ENCODE data around the gene SLC37A1.

DNA sequence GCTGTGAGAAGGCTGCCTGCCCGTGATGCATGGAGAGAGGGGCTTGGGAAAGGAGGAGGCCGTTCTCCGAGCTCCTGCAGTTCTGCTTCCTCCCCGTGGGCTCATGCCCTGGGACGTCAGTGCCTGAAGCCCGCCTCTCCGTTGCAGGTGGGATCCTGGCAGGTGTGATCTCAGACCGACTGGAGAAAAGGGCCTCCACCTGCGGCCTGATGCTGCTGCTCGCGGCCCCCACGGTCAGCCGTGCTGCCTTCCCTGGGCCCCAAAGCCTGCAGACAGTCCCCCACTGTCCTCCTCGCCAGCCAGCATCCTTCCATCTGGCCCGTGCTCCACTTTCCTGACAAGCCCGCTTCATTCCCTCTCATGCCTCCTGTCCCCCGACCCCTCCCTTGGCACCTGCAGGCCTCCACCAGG, 50.9 kb downstream of the SLC37A1 start:
- TF ChIP-seq YY1 (IDR thresholded peaks at IDR 0.05; ENCODE audit: extremely low read depth, insufficient replicate concordance, low read depth, low read length) (no peak), EZH2 (IDR thresholded peaks at IDR 0.05) (no peak), FOSL1 (IDR thresholded peaks at IDR 0.05; ENCODE audit: low read depth) (no peak)
- TF ChIP-seq, protein P1, sequence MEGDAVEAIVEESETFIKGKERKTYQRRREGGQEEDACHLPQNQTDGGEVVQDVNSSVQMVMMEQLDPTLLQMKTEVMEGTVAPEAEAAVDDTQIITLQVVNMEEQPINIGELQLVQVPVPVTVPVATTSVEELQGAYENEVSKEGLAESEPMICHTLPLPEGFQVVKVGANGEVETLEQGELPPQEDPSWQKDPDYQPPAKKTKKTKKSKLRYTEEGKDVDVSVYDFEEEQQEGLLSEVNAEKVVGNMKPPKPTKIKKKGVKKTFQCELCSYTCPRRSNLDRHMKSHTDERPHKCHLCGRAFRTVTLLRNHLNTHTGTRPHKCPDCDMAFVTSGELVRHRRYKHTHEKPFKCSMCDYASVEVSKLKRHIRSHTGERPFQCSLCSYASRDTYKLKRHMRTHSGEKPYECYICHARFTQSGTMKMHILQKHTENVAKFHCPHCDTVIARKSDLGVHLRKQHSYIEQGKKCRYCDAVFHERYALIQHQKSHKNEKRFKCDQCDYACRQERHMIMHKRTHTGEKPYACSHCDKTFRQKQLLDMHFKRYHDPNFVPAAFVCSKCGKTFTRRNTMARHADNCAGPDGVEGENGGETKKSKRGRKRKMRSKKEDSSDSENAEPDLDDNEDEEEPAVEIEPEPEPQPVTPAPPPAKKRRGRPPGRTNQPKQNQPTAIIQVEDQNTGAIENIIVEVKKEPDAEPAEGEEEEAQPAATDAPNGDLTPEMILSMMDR (IDR thresholded peaks at IDR 0.05 in 2 of 3, conservative IDR thresholded peaks at IDR 0.05 in 1 of 3; ENCODE audit: borderline replicate concordance in 1 of 3, insufficient read depth in 1 of 3, low read depth in 2 of 3, low read length in 2 of 3): no peak

Data from HCT116 (cell line).